Activated CD8-positive, alpha-beta memory T cell treated with anti-CD3 and anti-CD28 coated beads for 36 hours (primary cell): ENCODE results near the gene ARHGEF11. TPM values are rescaled to one million over a fixed set of nuclear protein-coding genes. Genes with fewer than 3 reads are reported as not detected.

ENCODE experiments used
- CTCF ChIA-PET: fragments of 350-600 bp; sonication (Branson Sonifier 250); formaldehyde crosslinking; loops from one replicate; lab custom pipeline; 2021; ENCODE audit warnings: antibody characterized with exemption; lab: Charles Lee
- POLR2A ChIA-PET: fragments of 350-600 bp; sonication (Branson Sonifier 250); formaldehyde crosslinking; loops from one replicate; lab custom pipeline; 2021; ENCODE audit warnings: antibody characterized with exemption; lab: Charles Lee
- total RNA-seq, 2 experiments: library from RNA; stranded (reverse); gene quantifications; one replicate each; pipeline ENCODE4 v1.2.3, GENCODE V29; 2021

Gene ARHGEF11
- total RNA-seq, 2 experiments from 2014 or later: 1.3 to 2.1 TPM

DNA sequence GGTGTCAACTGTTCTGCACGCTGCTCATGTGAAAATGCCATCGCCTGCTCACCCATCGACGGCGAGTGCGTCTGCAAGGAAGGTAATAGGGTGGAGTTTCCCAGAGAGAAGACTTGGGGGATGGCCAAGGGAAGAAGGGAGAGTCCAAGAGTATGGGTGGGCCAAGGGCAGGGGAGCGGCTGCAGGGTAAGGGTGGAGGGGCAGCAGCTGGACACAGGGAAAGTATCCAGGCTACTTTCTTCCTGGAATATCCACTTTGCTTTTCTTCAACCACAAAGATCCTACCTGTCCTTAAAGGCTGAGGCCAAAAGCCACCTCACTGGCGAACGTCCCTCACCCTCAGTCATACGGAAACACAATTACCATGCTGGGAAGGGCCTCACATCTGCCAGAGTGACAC lies 136.6 kb downstream of the ARHGEF11 start:
- ChIA-PET POLR2A (interaction anchor here (0.5 kb wide), 1 partner anchor 92 kb away, joined by 4 read pairs; no protein-coding TSS in a partner anchor), CTCF (no interaction called here)

DNA sequence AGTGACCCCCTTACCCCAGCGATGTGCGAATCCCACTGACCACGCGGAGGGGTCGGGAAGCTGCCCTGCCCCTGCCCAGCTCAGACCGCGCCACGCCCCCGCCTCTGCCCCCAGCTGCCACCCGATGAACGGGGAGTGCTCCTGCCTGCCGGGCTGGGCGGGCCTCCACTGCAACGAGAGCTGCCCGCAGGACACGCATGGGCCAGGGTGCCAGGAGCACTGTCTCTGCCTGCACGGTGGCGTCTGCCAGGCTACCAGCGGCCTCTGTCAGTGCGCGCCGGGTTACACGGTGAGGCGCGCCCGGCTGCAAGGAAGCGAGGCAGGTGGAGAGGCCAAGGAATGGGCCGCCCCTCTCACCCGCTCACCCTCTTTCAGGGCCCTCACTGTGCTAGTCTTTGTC lies 137.0 kb downstream of the ARHGEF11 start:
- ChIA-PET POLR2A (interaction anchor here (0.5 kb wide), 1 partner anchor 115 kb away, joined by 3 read pairs; no protein-coding TSS in a partner anchor), CTCF (no interaction called here)

DNA sequence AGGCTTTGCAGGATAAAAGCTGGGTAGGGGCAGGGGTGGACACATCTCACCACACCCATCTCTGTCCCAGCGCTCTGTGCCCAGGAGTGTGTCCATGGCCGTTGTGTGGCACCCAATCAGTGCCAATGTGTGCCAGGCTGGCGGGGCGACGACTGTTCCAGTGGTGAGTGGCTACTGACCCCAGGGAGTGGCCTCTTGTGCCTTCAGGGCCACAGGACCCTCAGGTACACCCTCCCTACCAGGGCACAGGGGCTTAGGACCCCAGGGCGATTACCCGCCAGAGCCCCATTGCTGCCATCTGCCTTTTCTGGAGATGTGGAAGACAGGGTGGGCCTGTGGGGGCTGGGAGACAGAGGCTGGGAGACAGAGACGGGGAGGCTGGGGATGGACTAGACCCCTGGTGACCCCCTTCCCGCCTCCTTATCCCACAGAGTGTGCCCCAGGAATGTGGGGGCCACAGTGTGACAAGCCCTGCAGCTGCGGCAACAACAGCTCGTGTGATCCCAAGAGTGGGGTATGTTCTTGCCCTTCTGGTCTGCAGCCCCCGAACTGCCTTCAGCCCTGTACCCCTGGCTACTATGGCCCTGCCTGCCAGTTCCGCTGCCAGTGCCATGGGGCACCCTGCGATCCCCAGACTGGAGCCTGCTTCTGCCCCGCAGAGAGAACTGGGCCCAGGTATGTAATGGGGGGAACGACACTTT lies 139.2 kb downstream of the ARHGEF11 start:
- POLR2A ChIA-PET: no interaction called here
- CTCF ChIA-PET: no interaction called here

DNA sequence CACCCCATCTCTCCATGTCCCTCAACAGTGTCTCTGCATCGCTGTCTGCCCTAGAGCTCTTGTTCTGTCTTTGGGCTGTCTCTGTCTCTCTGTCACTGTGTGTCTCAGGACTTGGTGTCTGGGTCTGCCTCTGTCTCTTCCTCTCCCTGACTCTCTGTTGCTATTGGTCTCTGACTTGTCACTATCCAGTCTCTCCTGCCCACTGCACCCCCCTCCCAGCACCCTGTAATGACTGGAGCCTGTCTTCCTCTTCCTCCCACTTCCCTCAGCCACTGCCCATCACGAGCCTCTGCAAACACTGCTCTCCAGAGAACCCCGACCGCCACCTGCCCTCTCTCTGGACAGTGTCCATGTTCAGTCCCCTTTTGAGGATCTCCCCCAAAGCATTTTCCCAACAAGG lies 139.9 kb downstream of the ARHGEF11 start:
- POLR2A ChIA-PET: no interaction called here
- CTCF ChIA-PET: interaction anchor here (0.6 kb wide), 1 partner anchor 15 kb away, joined by 3 read pairs; no protein-coding TSS in a partner anchor

DNA sequence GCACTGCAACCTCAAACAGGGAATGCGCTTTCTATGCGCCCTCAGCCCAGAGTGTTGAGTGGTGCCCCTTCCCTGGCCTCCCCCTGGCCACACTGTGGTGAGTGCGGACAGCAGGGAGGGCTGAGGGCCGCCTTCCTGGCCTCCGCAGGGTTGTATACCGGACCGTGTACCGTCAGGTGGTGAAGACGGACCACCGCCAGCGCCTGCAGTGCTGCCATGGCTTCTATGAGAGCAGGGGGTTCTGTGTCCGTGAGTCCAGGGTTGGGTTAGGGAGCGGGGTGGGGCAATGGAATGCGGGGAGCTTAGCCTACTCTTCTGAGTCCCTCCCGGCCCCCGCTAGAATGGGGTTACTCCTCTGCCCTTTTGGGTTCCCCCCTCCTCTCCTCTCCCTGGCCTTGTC lies 140.4 kb downstream of the ARHGEF11 start:
- POLR2A ChIA-PET: no interaction called here
- CTCF ChIA-PET: interaction anchor here (0.6 kb wide), 1 partner anchor 15 kb away, joined by 3 read pairs; no protein-coding TSS in a partner anchor

DNA sequence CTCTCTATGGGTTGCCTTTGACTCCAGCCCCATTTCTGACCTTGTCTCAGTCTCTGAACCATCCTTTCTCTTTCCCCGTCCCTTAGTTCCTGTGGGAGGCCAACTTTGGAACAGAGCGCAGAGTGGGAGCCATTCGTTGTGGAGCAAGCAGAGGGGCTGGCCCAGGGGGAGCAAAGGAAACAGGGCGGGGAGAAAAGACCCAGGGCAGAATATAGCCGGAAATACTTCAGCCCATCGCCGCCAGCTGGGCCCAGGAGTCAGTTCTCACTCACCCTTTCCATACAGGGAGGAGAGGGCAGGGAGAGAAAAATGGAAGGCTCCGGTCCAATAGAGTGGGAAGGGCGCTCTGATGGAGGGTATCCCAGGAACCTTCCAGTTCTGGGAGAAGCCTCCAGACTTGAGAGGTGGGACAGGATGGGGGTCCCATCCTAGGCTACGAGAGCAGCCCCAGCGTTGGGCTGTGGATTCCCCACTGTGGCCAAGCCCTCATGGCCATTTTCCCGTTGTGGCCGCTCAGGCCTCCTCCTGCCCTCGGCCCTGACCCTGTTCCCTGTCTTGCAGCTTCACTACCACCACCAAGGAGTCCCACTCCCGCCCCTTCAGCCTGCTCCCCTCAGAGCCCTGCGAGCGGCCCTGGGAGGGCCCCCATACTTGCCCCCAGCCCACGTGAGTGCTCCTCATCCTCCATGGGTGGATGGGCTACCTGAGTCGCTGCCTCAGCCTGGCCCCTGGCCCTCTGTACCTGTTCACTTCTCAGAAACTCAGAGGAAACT lies 141.2 kb downstream of the ARHGEF11 start:
- CTCF ChIA-PET: no interaction called here
- POLR2A ChIA-PET: no interaction called here

DNA sequence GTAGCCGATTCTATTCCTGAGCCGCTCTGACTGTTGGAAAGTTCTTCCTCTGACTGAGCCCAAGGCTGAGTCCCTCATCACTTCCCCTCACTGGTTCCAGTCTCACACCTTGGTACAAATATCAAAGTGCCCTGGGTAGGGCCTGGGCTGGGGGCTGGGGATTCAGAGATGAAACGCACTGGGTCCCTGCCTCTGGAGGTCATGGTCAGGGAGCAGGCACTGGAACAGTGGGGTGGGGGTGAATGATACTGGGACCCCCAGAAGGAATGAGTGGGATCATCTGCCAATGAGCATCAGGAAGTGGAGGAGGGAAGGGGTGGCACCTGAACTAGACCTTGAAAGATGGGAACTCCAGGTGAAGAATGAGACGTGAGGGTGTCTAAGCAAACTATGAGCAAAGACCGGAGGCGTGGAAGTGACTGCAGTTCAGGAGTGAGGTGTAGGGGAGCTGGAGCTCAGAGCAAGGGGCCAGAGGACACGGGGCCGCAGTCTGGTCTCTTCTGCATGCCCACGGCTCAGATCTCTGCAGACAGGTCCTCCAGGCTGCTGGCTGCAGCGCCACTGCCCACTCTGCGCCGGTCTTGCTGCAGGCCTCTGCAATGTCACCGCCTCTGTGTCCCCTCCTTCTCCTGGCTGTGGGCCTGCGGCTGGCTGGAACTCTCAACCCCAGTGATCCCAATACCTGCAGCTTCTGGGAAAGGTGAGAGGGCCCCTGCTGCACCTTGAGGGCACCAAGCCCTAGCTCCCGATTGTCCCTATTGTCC lies 142.0 kb downstream of the ARHGEF11 start:
- POLR2A ChIA-PET: no interaction called here
- CTCF ChIA-PET: no interaction called here

DNA sequence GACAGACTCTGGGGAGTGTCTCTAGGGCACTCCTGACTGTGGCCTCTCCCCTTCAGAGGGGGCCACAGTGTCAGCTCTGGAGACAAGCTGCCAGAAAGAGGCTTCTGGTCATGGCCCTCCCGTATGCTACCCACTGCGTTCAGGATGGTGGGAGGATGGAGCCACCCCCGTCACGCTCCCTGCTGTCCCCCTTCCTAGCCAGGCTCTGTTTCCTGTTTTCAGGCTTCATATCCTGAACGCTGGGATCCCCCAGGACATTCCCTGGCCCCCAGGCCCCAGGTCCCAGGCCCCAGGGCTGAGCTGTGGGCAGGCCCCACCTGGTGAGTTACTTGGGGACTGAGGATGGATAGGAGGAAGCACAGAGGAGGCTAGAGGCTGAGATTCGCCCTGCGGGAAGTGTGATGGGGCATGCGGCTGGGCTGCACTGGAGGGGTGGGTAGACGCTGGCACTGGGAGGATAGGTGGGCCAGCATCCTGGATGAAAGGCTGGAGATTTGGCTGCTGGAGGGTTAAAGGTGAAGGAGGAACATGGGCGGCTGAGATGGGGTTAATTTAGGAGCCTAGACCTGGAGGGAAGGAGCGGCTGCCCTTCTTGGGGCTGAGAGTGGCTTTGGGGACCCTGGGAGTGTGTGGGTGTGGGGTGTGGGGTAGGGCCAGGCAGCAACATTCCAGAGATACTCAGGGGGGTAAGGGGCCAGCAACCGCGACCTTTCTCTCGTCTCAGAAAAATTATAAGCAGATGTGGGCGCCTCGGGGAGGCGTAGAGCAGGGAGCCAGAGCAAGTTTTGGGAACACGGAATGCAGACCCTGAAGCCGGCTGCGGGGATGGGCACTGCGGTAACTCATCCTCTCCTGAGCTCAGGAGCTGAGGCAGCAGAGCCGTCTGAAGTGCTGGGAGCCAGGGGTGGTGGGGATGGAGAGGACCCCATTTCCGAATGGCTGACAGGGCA lies 143.3 kb downstream of the ARHGEF11 start:
- POLR2A ChIA-PET: no interaction called here
- CTCF ChIA-PET: interaction anchor here (1.4 kb wide), 1 partner anchor 9 kb away, joined by 3 read pairs; no protein-coding TSS in a partner anchor

DNA sequence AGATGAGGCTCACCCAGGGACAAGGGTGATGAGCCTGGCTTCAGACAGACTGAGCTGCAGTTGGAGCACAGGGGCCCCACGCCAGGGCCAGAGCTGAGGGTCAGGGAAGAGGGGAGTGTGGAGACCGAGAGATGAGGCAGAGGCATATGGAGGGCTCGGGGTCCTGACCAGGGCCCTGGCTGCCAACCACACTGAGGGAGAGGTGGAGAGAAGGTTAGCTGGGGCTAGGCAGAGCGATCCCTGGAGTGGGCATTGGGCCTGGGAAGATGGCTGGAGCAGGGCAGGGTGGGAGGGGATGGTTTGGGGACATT lies 144.0 kb downstream of the ARHGEF11 start:
- CTCF ChIA-PET: interaction anchor here (0.6 to 1.4 kb wide), 2 partner anchors 9 to 10 kb away, joined by 3 to 4 read pairs; no protein-coding TSS in a partner anchor
- POLR2A ChIA-PET: no interaction called here

DNA sequence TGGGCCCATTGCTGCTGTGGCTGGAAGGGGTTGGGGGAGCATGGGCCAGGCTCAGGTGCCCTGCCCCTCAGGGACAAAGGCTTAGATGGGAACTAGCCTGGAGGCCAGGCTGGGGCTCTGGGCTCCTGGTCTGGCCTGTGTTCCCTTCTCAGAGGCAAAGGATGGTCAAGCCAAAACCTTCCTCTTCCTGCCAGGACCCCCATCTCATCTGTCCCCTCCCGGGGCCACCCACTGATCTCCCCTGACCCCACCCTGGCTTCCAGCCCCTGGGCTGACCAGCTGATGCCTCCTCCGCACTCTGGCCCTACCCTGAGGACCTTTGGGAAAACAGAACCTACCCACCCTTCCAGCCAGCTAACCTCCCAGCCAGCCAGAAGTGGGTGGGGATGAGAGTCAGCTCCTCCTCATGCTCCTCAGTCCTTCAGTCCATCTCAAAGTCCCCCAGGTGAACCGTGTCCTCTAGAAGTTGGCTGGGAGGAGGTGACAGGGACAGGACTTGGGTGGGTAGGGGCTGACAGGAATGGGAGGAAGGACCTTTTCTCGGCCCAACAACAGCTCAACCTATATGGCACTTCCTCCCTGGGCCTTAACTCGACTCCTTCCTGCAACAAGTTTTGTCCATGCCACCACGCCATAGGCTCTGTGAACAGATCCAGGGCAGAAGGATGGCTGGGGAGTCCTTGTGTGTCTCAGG lies 144.5 kb downstream of the ARHGEF11 start:
- CTCF ChIA-PET: interaction anchor here (0.6 to 0.9 kb wide), 3 partner anchors 8 to 223 kb away, joined by 3 to 4 read pairs (median 3); no protein-coding TSS in a partner anchor

DNA sequence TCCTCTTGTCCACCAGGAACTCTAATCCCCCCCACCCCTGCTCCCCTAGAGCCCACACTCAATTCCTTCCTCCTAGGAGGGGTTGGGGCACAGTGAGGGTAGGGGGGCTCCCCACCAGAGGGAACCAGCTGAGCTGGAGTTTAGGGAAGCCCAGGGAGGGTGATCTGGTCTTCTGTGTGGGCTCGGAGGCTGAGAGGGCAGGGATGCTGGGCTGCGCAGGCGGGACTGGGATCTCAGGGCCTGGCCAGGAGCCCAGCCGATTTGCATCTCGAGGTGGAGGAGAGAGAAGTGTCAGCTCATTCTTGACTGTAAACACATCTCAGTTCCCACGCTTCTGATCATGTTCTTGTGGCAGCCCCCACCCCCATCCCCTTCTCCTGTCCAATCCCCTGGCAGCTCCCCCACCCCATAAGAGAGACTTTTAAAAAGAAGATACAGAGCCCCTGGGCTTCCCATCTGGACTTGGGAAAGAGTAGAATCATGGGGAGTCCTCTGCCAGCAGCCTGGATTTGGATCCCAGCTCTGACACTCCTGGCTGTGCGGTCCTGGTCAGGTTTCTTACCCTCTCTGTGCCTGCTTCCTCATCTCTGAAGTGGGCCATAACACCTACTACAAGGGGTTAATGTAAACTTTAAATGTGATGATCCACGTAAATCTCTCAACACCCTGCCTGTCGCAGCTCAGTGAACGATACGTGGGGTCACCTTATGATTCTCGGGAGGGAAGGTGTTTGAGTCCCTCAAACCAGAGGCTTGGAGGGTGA lies 145.4 kb downstream of the ARHGEF11 start:
- ChIA-PET POLR2A (no interaction called here), CTCF (interaction anchor here (0.6 to 1.0 kb wide), 3 partner anchors 11 to 223 kb away, joined by 3 read pairs; no protein-coding TSS in a partner anchor)

More for the DNA sequence above, 144.5 kb downstream of the ARHGEF11 start:
- POLR2A ChIA-PET: no interaction called here

DNA sequence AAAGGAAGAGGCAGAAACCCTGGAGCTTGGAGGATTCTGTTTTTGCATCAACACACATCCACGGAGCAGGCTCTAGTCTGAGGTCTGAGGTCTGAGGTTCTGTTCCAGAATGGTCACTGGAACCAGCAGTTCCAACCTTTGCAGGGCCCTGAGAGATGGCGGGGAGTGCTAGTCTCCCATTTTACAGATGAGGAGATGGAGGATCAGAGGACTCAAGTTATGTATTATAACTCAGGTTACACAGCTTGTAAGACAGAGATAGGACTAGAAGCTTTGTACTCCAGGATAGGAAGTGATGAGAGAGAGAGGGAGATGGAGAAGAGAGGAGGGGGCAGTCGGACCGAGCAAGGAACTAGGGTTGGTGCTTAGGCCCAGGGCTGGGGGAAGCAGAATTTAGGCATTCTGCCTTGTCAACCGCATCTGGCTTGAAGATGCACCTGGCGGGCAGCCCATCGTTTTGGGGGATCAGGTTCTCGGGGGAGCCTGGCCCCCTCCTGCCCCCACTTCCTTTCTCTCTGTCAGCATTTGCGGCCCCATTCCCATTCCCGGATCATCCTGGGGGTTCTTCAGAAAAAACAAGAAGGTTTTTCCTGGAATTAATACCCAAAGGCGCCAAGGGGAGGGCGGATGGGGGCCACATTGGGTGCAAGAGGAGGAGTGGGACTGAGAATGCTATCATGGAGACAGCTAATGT lies 146.4 kb downstream of the ARHGEF11 start:
- ChIA-PET POLR2A (no interaction called here), CTCF (interaction anchor here (0.9 to 1.0 kb wide), 2 partner anchors 12 to 60 kb away, joined by 3 to 4 read pairs; no protein-coding TSS in a partner anchor)

DNA sequence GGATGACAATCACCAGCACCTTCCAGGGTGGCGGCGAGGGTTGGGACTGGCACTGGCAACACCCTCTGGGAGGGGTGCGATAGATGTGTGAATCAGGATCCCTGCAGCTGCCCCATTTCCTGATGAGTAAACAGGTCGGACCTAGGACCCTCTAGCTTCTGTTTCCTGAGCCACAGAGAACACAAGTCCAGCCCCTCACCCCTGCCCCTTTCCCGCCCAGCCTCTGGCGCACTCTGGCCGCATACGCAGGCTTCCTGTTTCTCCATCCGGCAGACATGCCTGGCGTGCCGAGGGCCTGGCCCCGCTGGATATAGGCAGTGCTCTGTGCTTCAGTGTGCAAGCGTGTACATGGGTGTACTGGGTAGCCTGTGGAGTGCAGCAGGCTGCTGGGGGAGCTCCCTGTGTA lies 147.4 kb downstream of the ARHGEF11 start:
- ChIA-PET POLR2A (no interaction called here), CTCF (no interaction called here)

DNA sequence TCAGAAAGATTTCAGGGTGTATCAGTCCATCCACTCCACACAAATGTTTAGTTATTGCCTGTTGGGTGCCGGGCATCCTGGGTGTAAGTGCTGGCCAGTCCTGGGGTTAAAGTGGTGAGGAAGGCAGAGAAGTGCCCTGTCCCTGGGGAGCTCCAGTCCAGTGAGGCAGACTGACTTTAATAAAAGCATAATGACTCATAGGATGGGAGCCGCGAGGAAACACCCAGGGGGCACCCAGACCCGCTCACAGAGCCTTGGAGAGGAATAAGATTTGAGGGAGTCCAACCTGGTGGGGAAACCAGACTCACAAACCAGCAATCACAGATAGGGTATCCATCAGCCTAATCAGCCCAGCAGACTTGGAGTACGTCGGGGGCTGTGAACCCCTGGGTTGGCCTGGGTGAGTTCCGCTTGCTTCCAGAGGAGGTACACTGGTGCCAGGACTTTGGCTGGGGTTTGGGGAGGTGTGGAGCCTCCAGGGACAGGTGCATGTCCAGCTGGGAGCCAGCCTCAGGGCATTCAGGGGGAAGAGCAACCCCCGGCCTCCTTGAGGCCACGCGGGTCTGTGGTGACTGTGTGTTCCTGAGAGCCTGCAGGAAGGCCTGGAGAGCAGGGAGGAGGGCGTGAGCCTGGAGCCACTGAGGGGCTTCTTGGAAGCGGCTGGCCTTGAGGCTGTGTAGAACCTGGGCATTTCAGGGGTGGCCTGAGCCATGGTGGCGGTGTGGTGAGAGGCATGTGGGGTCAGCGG lies 148.3 kb downstream of the ARHGEF11 start:
- CTCF ChIA-PET: no interaction called here
- POLR2A ChIA-PET: no interaction called here

DNA sequence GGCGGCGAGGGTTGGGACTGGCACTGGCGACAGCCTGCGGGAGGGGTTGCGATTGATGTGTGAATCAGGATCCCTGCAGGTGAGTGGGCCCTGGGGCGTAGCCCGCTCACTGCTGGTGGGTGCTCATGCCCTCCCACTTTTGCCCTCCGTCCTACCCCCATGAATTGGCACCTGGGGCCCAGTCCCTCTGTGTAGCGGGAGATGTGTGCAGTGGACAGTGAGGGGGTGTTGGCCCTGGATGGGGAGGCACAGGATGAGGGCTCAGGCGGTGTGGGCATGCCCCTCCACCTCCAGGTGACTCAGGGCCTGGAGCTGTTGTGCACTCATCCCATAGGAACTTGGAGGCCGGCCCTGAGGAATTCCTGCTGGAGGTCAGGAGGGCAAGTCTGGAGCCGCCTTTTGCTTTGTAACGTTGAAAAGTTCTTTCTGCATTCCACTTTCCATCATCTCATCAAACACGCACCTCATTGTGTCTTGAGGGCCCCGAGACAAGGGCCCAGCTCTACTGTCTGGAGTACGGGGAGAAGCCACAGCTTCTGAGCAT lies 149.0 kb downstream of the ARHGEF11 start:
- CTCF ChIA-PET: no interaction called here
- POLR2A ChIA-PET: no interaction called here

DNA sequence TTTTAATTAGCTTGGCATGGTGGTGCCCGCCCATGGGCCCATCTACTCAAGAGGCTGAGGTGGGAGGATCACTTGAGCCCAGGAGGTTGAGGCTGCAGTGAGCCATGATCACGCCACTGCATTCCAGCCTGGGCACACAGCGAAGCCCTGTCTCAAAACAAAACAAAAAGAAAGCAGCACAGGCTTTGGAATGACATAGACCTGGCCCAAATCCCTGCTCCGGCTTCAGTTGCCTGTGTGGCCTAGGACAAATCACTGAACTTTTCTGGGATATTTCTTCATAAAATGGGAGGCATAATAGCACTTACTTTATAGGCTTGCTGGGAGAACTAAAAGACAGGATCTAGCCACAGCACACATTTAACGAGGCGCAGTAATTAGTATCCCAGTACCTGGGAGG lies 149.6 kb downstream of the ARHGEF11 start:
- ChIA-PET CTCF (no interaction called here), POLR2A (no interaction called here)
